AG09309 (cell line): ENCODE data around the gene CDK2AP2.

Source experiments
- DNase-seq: peaks from one replicate; pipeline ENCODE4 v3.0.0-alpha.2; 2010; ENCODE audit warnings: low read depth
- H3K4me3 ChIP-seq: 2 replicates; pipeline ENCODE4 v1.5.1; 2011; ENCODE audit warnings: mild to moderate bottlenecking, low read depth, low read length, moderate library complexity; ENCODE audit not compliant: control insufficient read depth
- CTCF ChIP-seq: IDR thresholded peaks from 2 replicates; pipeline ENCODE4 v1.5.1; 2011; ENCODE audit warnings: mild to moderate bottlenecking, low read depth, low read length, inconsistent platforms; ENCODE audit not compliant: insufficient read depth, control insufficient read depth; ENCODE audit errors: missing control alignments

CDK2AP2 gene

GRCh38 chr11:67528376-67528775 lies 20.4 kb upstream of the CDK2AP2 start:
- no peak overlapping the region for H3K4me3 ChIP-seq
- no peak for TF ChIP-seq CTCF
- DNase-seq = no peak

GRCh38 chr11:67525275-67525976 lies 17.5 kb upstream of the CDK2AP2 start:
- DNase-seq = no peak
- no peak for TF ChIP-seq CTCF
- no peak overlapping the region for H3K4me3 ChIP-seq

- TF ChIP-seq CTCF = no peak
- no peak for DNase-seq
- no peak overlapping the region for H3K4me3 ChIP-seq
Measured at GRCh38 chr11:67524480-67524808, 16.5 kb upstream of the CDK2AP2 start.

GRCh38 chr11:67523556-67524479 lies 15.9 kb upstream of the CDK2AP2 start:
- TF ChIP-seq CTCF = no peak
- no peak overlapping the region for H3K4me3 ChIP-seq
- no peak for DNase-seq

- DNase-seq = no peak
- TF ChIP-seq CTCF = no peak
- no peak within 1 kb of the TSS for H3K4me3 ChIP-seq
Measured at GRCh38 chr11:67522844-67523555, 15.0 kb upstream of the CDK2AP2 start, which contains the start of gene CABP2. Gene CABP2 (minus strand): TSS chr11:67523446. CDS start chr11:67523326, 120 bp downstream.

- H3K4me3 ChIP-seq = no peak overlapping the region
- no peak for TF ChIP-seq CTCF
- no peak for DNase-seq
Measured at GRCh38 chr11:67522338-67522737, 14.4 kb upstream of the CDK2AP2 start.
